Activated CD8-positive, alpha-beta memory T cell treated with anti-CD3 and anti-CD28 coated beads for 4 hours (primary cell): ENCODE data around the gene AGBL1.

Experiments
- DNase-seq, 2 donors: peaks; one replicate each; pipeline ENCODE4 v3.0.0-alpha.2; 2020; ENCODE audit warnings: low read depth in 2 of 2

The AGBL1 gene

GRCh38 chr15:86644339-86644738 lies 564.7 kb downstream of the AGBL1 start:
- no peak for DNase-seq

DNA sequence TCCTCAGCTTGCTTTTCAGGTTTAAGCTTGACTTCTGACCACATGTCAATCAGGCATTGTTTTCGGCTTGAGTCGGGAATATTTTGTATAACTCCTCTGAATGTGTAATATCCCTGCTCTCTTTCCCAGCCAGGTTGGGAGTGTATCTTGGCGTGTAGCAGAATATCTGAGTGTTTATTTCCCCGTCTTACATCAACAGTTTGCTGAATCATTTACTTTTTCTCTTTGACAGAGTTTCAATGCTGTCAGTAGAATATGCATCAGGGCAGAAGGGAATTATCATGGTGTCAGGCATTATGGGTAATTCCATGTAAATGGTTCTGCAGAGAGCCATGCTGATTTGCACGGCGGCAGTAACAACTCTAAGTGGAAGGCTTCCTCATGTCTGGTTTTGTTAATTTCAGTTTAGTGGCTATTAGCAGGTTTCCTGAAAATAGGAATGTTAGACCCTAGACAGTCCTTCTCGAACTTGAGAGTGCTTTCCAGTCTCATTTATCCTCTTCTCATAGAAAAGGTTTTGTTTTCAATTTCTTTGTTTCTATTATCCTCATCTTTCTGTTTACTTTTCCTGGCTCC lies 566.3 kb downstream of the AGBL1 start:
- no peak for DNase-seq

DNA sequence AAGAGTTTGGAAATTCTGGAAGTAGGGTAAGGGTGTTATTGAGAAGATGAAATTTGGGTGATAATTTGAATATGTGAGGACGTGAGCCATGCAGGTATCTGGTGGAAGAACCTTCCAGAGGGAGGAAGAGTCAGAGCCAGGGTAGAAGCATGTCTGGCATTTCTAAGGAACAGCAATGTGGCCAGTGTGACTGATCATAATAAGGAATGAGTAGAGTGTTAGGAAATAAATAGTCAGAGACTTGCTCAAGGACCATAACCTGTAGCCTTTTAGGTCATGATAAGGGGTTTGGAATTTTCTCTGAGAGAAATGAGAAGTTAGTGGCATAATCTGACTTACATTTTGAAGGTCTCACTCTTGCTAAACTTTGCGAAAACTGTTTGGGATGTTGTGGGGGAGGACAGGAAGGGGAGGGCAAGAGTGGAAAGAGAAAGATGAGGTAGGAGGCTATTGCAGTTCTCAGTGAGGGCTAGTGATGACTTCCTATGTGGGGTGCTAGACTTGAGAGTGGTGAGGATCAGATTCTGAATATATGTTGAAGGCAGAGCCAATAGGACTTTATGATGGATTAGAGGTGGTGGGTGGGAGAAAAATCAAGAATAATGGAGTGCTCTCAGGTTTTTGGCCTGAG lies 568.3 kb downstream of the AGBL1 start:
- no peak for DNase-seq

- DNase-seq = no peak
Measured at GRCh38 chr15:86649277-86649676, 569.6 kb downstream of the AGBL1 start.

- DNase-seq = no peak
Measured at GRCh38 chr15:86650094-86650493, 570.4 kb downstream of the AGBL1 start.

DNA sequence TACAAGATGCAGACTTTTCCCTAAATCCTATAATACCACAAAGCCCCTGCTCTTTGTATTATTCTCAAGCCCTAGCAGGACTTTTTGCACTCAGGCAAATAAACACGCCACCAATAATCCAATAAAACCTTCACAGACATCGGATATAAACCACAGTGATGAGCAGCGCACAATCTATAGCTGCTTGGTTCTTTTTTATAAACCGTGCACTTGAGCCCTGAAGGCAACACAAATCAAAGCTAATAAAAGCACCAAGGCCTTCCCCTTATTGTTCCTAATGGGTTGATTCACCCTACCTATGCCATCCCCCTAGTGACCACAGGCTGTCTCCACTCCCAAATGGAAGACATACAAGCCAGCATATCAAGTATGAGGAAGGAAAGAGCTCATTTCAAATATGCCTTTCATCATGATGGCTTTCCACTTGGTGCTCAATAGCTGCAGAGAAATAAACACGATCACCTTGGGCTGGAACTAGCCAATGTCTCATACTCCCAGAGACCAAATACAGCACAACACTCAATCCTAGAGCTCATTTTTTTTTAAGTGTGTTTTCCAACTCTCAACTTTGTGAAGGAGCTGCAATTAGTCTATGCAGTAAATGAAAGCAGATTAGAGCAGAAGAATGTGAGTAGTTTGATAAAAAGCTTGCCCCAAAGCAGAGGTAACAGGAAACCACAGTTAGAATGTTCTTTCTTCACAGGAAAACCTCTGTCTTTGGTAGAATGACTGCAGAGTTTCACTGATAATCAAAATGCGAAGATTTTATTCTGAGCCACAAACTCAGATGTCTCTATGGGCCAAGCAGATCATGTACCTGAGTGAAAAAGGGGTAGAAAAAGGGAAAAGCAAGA lies 573.9 kb downstream of the AGBL1 start:
- no peak for DNase-seq

- DNase-seq = no peak
Measured at GRCh38 chr15:86654501-86654900, 574.8 kb downstream of the AGBL1 start.

DNA sequence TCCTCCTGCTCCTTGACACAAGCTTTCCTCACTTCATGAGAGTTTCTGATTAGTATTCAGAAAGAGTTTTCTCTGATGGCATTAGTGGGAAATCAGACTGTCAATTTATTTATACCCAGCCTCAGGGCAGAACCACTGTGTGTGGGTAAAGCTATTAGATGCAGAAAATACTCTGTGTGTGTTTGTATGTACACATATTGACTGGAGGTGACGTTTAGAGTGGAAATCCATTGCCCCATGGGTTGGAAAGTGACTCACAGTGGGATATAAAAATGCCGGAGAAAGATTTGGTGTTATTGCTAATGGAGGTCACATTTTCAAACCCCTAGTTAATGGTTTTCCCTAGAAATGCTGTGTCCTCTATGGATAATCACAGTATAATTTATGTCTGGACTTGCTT lies 577.6 kb downstream of the AGBL1 start:
- no peak for DNase-seq

DNA sequence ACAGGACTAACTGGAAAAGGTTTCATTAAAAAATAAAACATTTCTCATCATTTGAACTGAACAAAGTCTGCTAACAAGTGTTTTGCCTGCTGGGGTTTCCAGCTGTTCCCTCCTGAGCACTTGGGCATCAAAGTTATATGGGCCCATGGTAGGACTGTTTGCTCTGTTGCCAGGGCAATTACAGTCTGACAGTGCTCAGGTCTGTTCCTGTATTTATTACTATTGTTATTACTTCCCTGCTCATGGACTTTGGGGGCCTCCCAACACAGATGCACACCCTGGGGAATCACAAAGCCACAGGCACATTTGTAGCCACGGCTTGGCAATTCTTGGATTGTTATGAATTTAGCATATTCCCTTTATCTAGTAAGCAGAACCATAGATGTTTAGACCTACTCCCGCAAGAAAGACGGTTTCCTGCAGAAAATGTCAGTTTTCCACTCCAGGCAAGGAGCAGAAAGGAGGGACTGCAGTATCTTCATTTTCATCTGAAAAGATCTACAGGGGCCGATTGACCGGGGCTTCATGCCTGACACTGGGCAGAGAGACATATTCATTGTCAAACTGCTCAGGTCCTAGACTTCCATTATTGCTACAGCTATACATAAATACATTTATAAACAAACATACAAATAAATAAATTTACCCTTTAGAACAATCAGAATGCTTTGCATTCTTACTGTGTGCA lies 580.2 kb downstream of the AGBL1 start:
- DNase-seq = no peak

DNA sequence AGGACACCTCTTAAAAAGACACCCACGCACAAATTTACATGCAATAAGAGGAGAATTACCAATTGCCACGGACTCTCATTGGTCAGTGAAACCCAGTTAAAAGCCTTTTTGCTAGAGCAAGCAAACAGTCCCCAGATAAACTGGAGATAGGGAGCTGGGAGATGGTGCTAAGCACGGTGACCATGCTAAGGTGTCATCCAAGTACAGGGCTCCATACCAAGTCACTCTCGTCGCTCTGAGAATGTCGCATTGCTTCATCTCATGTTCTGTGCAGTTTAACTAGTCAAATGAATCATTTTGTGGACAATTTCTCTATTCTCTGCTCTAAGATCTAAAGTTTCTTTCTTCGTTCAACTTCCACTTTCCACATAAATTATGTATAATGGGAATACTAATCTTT lies 581.9 kb downstream of the AGBL1 start:
- DNase-seq = no peak

DNA sequence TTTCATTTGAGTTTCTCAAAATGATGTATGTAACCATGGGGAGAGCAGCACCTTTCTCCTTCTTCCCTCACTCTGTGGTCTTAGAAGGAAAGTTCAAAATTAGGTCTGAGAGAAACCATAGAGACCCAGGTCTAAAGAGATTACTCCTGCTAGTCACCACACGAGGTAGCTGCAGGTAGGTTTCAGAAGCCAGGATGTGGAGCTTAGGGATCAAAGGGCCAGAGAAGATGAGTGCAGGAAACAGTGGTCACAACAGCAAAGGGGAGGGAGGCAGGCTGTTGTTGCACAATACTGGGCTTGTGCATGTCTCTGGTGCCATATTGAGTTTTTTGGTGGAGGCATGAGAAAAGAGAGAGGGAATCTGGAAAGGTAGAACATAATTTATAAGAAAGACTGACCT lies 583.6 kb downstream of the AGBL1 start:
- no peak for DNase-seq

DNA sequence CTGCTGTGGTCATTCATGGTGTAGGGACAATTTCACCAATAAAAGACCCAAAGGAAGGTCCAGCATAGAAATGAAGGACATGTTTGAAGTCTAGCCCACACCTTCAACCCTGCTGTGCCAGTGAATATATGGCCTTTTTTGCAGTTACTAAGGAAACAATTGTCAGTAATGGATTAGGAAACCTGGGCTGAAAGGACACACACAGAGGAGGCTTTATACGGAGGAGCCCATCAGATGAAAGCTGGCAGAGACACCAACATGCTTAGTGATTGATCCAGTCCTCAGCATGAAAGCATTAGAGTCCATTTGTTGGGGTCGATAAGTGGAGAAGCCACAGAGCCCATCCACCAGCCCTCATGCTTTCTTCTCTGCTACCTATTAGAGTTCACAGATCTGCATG lies 584.3 kb downstream of the AGBL1 start:
- DNase-seq = no peak

- no peak for DNase-seq
Measured at GRCh38 chr15:86664581-86664980, 584.9 kb downstream of the AGBL1 start.

- DNase-seq = no peak
Measured at GRCh38 chr15:86676002-86676401, 596.3 kb downstream of the AGBL1 start.

DNA sequence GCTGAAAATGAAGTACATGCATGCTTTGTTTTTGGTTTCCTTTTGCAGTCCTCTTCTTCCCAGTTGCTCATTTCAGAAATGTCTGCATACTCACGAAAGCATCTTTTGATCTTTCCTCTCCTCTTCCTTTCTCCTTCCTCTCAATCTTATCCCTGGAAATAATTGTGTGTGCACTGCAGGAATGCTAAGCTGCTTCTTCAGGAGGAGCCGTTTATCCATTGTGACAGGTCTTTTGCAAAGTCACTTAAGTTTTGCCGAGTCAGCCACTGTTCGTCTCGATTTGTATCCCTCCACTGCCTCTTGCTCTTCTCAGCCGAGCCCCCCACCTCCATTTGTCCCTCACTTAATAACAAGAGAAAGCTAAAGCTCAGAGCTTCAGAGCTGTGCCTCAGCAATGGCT lies 597.6 kb downstream of the AGBL1 start:
- DNase-seq = no peak

GRCh38 chr15:86685263-86685662 lies 605.6 kb downstream of the AGBL1 start:
- DNase-seq = no peak

DNA sequence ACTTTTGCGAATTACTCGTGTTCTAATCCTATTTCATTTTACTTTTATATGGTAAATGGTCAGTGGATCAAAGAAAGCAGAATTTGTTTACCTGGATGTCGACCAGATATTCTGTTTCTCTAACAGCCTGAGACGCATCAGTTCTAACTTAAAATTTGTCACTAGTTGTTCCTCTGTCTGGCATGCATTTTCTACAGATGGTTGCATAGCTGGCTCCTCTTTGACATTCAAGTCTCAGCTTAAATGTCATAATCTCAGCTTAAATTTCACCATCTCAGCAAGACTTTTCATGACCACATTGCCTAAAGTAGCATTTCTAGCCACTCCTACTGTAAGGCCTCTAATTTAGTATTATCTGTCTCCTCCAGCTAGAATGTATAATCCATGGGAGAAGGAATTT lies 609.3 kb downstream of the AGBL1 start:
- DNase-seq = no peak

DNA sequence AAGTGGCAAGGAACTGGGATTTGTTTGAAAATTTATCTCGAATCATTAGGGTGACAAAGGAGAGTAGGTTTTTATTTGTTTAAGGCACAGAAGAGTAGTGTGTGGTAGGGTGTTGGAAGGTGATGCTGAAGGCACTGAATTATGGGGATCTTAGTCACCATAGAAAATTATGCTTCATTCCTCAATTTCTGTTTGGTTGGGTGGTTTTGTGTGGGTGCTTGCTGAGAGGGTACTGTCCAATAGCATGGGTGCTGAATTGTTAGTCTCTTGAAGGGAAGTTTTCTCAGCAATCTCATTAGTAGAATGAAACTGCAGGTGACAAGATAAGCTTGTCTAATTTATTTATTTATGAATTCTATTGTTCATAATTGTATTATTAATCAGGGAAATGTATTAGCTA lies 610.9 kb downstream of the AGBL1 start:
- DNase-seq = no peak

GRCh38 chr15:86691091-86691663 lies 611.5 kb downstream of the AGBL1 start:
- no peak for DNase-seq

- no peak for DNase-seq
Measured at GRCh38 chr15:86700864-86701610, 621.4 kb downstream of the AGBL1 start.

DNA sequence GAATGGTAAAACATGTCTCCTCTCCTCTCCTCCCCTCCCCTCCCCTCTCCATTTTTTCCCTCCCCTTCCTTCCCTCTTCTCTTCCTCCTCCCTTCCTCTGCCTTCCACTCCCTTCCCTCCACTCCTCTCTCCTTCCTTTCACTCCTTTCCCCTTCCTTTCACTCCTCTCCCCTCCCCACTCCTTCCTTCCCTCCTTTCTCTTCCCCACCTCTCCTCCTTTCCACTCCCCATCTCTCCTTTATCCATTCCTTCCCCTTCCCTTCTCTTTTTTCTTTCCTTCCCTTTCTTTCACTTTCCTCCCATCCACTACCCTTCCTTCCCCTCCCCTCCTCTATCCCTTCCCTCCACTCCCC lies 621.9 kb downstream of the AGBL1 start:
- DNase-seq = no peak

- no peak for DNase-seq
Measured at GRCh38 chr15:86706813-86707212, 627.1 kb downstream of the AGBL1 start.
